Keratinocyte (primary cell): Measurements from ENCODE around the gene PRKCZ. TPM values are rescaled to one million over a fixed set of nuclear protein-coding genes. Genes with fewer than 3 reads are reported as not detected.

Source experiments
- DNase-seq: peaks from one replicate; pipeline ENCODE4 v3.0.0-alpha.2; 2011; ENCODE audit warnings: low read depth, missing footprints, low spot score
- FAIRE-seq: peaks from 2 replicates; lab custom pipeline; 2011; peaks lifted over from hg19 to GRCh38; lab: Jason Lieb, UNC
- H2AFZ ChIP-seq: 2 replicates; pipeline ENCODE4 v1.6.0; 2012; ENCODE audit warnings: low read length, control low read depth, inconsistent platforms; ENCODE audit not compliant: control insufficient read depth
- H3K27ac ChIP-seq: 2 replicates; pipeline ENCODE4 v1.5.1; 2011; ENCODE audit warnings: low read length; ENCODE audit not compliant: control insufficient read depth, insufficient read depth
- H3K27me3 ChIP-seq: 3 replicates; pipeline ENCODE4 v1.6.0; 2011; ENCODE audit warnings: low read length; ENCODE audit not compliant: control insufficient read depth, insufficient read depth; ENCODE audit errors: extremely low read depth
- H3K36me3 ChIP-seq, 2 experiments: 2 replicates in 1 of 2; 3 replicates in 1 of 2; pipeline ENCODE4 v1.5.1; 2011; ENCODE audit warnings: low read length in 2 of 2, mild to moderate bottlenecking in 1 of 2; ENCODE audit not compliant: control insufficient read depth in 2 of 2, insufficient read depth in 2 of 2; ENCODE audit errors: extremely low read depth in 1 of 2
- H3K4me1 ChIP-seq: 3 replicates; pipeline ENCODE4 v1.5.1; 2011; ENCODE audit warnings: low read length; ENCODE audit not compliant: control insufficient read depth, insufficient read depth; ENCODE audit errors: extremely low read depth
- H3K4me2 ChIP-seq: 3 replicates; pipeline ENCODE4 v1.6.0; 2011; ENCODE audit warnings: low read depth, low read length; ENCODE audit not compliant: control insufficient read depth, insufficient read depth; ENCODE audit errors: extremely low read depth
- H3K4me3 ChIP-seq, 3 experiments: fragments of 200-600 bp in 1 of 3; sonication (generic) in 1 of 3; 2 replicates in 2 of 3; 3 replicates in 1 of 3; pipeline ENCODE4 v1.5.1; 2011 to 2016; ENCODE audit warnings: low read length in 3 of 3, mild to moderate bottlenecking in 3 of 3, control low read depth in 2 of 3, inconsistent platforms in 1 of 3, low read depth in 1 of 3, mixed read lengths in 1 of 3, mixed run types in 1 of 3, moderate library complexity in 1 of 3; ENCODE audit not compliant: control insufficient read depth in 2 of 3, insufficient read depth in 2 of 3; ENCODE audit errors: extremely low read depth in 1 of 3
- H3K79me2 ChIP-seq: 2 replicates; pipeline ENCODE4 v1.6.0; 2012; ENCODE audit warnings: low read length; ENCODE audit not compliant: control insufficient read depth, insufficient read depth
- H3K9ac ChIP-seq: 3 replicates; pipeline ENCODE4 v1.6.0; 2011; ENCODE audit warnings: low read length; ENCODE audit not compliant: control insufficient read depth, insufficient read depth; ENCODE audit errors: extremely low read depth
- H3K9me1 ChIP-seq: 3 replicates; pipeline ENCODE4 v1.6.0; 2011; ENCODE audit warnings: low read length; ENCODE audit not compliant: control insufficient read depth, insufficient read depth; ENCODE audit errors: extremely low read depth
- H3K9me3 ChIP-seq: 2 replicates; pipeline ENCODE4 v1.5.1; 2012; ENCODE audit warnings: low read depth, low read length; ENCODE audit not compliant: control insufficient read depth
- H4K20me1 ChIP-seq: 3 replicates; pipeline ENCODE4 v1.6.0; 2011; ENCODE audit warnings: low read length; ENCODE audit not compliant: control insufficient read depth, insufficient read depth; ENCODE audit errors: extremely low read depth
- EZH2 ChIP-seq: IDR thresholded peaks from one replicate; pipeline ENCODE4 v1.6.1; 2012; ENCODE audit warnings: inconsistent platforms, mild to moderate bottlenecking, low read length, moderate library complexity
- dilution Hi-C: fragments of 300-500 bp; cut with MboI; formaldehyde crosslinking; loops from one replicate; pipeline ENCODE4 v1.7.0; 2020; ENCODE audit warnings: low sequenced_read_pairs; ENCODE audit not compliant: extremely low pct_ligation_motif_present
- polyA plus RNA-seq, 5 experiments: library from polyadenylated mRNA; depleted of rRNA in 3 of 5; stranded (reverse) in 3 of 5; stranded (forward) in 1 of 5; unstranded in 1 of 5; fragments of >200 nt; gene quantifications; 1 replicate in 1 of 5; 2 replicates in 3 of 5; 3 replicates in 1 of 5; pipeline versions ENCODE4 v1.2.1 to v1.2.3, GENCODE V29; 2011 to 2012; ENCODE audit warnings: missing spikeins in 2 of 5, low read depth in 1 of 5, low replicate concordance in 1 of 5
- TF ChIP-seq, protein P1 (sequence below), 3 experiments: IDR thresholded peaks in 1 of 3; conservative IDR thresholded peaks in 1 of 3; optimal IDR thresholded peaks in 1 of 3; 2 replicates in 2 of 3; 3 replicates in 1 of 3; pipeline versions ENCODE3 to v1.5.1; 2011; ENCODE audit warnings: low read length in 3 of 3, mild to moderate bottlenecking in 3 of 3, moderate library complexity in 2 of 3, control low read depth in 1 of 3, inconsistent platforms in 1 of 3; ENCODE audit not compliant: insufficient read depth in 2 of 3; ENCODE audit errors: extremely low read depth in 1 of 3

PRKCZ gene
- polyA plus RNA-seq, 1 donor (not counting 4 experiments of a cell fraction or from before 2014, with no cell fraction given) = 36.3 TPM

GRCh38 chr1:2110738-2111673, 60.8 kb downstream of the PRKCZ start:
- no peaks in the 10 kb centered on the region for H3K27me3 ChIP-seq
- dilution Hi-C loops = no loop called here
- H3K9me3 ChIP-seq = no peaks in the 10 kb centered on the region
- no peak overlapping the region for H2AFZ ChIP-seq
- TF ChIP-seq, protein P1, sequence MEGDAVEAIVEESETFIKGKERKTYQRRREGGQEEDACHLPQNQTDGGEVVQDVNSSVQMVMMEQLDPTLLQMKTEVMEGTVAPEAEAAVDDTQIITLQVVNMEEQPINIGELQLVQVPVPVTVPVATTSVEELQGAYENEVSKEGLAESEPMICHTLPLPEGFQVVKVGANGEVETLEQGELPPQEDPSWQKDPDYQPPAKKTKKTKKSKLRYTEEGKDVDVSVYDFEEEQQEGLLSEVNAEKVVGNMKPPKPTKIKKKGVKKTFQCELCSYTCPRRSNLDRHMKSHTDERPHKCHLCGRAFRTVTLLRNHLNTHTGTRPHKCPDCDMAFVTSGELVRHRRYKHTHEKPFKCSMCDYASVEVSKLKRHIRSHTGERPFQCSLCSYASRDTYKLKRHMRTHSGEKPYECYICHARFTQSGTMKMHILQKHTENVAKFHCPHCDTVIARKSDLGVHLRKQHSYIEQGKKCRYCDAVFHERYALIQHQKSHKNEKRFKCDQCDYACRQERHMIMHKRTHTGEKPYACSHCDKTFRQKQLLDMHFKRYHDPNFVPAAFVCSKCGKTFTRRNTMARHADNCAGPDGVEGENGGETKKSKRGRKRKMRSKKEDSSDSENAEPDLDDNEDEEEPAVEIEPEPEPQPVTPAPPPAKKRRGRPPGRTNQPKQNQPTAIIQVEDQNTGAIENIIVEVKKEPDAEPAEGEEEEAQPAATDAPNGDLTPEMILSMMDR (optimal IDR thresholded peaks at IDR 0.05 in 1 of 3, IDR thresholded peaks at IDR 0.05 in 1 of 3, conservative IDR thresholded peaks at IDR 0.05 in 1 of 3; ENCODE audit: extremely low read depth in 1 of 3, insufficient read depth in 2 of 3, low read length in 3 of 3) = no peak
- no peak for TF ChIP-seq EZH2
- no peak overlapping the region for H3K4me2 ChIP-seq
- H3K9me1 ChIP-seq = no peaks in the 10 kb centered on the region
- no peak for FAIRE-seq
- H3K79me2 ChIP-seq = no peaks in the 10 kb centered on the region
- no peak overlapping the region for H3K27ac ChIP-seq
- no peaks in the 10 kb centered on the region for H4K20me1 ChIP-seq
- H3K4me3 ChIP-seq = no peak overlapping the region
- no peak for DNase-seq
- H3K9ac ChIP-seq = no peak overlapping the region
- peaks cover 7% of the 10 kb centered on the region in 2 experiments for H3K36me3 ChIP-seq
- no peaks in the 10 kb centered on the region for H3K4me1 ChIP-seq

DNA sequence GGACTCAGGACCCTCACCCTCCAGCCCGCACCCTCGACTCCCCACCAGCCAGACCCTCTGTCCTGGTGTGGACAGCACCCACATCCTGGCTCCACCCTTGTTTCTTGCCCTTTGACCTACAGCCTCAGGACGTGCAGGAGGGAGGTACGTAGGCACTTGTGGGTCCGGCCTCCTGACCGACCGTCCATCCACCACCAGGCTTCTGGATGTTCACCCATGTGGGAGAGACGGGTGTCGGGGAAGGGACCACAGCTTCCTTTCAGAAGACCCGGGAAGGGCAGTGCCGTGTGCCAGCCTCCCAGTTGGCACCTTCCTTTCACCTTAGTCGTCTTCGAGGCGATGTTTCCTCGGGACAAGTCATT, 61.4 kb downstream of the PRKCZ start:
- dilution Hi-C loops = no loop called here
- H3K4me3 ChIP-seq = no peak overlapping the region
- no peak for TF ChIP-seq EZH2
- TF ChIP-seq, protein P1 (optimal IDR thresholded peaks at IDR 0.05 in 1 of 3, IDR thresholded peaks at IDR 0.05 in 1 of 3, conservative IDR thresholded peaks at IDR 0.05 in 1 of 3; ENCODE audit: extremely low read depth in 1 of 3, insufficient read depth in 2 of 3, low read length in 3 of 3) = no peak

More for the DNA sequence above, 61.4 kb downstream of the PRKCZ start:
- no peak overlapping the region for H3K9ac ChIP-seq
- H3K27me3 ChIP-seq = no peaks in the 10 kb centered on the region
- H3K79me2 ChIP-seq = no peaks in the 10 kb centered on the region
- H3K9me1 ChIP-seq = no peaks in the 10 kb centered on the region
- H3K4me2 ChIP-seq = no peak overlapping the region
- no peaks in the 10 kb centered on the region for H3K4me1 ChIP-seq
- no peaks in the 10 kb centered on the region for H4K20me1 ChIP-seq
- H3K27ac ChIP-seq = no peak overlapping the region
- no peak overlapping the region for H2AFZ ChIP-seq
- DNase-seq = no peak
- H3K9me3 ChIP-seq = no peaks in the 10 kb centered on the region
- FAIRE-seq = no peak
- peaks cover 5% of the 10 kb centered on the region in 2 experiments for H3K36me3 ChIP-seq
